DMS153 treated with DMSO at 0.1 percent for 48 hours (cell line): ENCODE results near the gene TAAR2.
A peak's percentile ranks its signal among the peaks of the same experiment; 100 is the strongest.
"Not testable (repeated sequence)": the region's sequence is repeated elsewhere in the genome, so short reads cannot be mapped to it uniquely, and the experiment has no call there.

ENCODE experiments used
- DNase-seq: peaks from one replicate; lab custom pipeline; 2025; ENCODE audit not compliant: unreplicated experiment; lab: John Stamatoyannopoulos, UW

TAAR2 gene

GRCh38 chr6:132624175-132624574, at the start of gene TAAR2:
TSS of gene TAAR2 (minus strand) at chr6:132624275. CDS start at chr6:132624275, 0 bp downstream.
- DNase-seq, result no peak

- DNase-seq, result peak; percentile 14
Observed at GRCh38 chr6:132673376-132674094, 49.5 kb upstream of the TAAR2 start.

- DNase-seq, result no peak
Observed at GRCh38 chr6:132671295-132671694, 47.2 kb upstream of the TAAR2 start.

GRCh38 chr6:132669690-132670291, 45.7 kb upstream of the TAAR2 start:
- DNase-seq, result peak; percentile 17

GRCh38 chr6:132666118-132666517, 42.0 kb upstream of the TAAR2 start:
- no peak for DNase-seq

GRCh38 chr6:132664309-132665034, 40.4 kb upstream of the TAAR2 start:
- no peak for DNase-seq

- DNase-seq, result no peak
Observed at GRCh38 chr6:132663661-132664060, 39.6 kb upstream of the TAAR2 start.

GRCh38 chr6:132661906-132662305, 37.8 kb upstream of the TAAR2 start:
- no peak for DNase-seq

- peak; percentile 48 for DNase-seq
Observed at GRCh38 chr6:132659082-132659481, 35.0 kb upstream of the TAAR2 start, which contains the start of gene TAAR1. TSS of gene TAAR1 (minus strand) at chr6:132659182. CDS start at chr6:132646003, 13,179 bp downstream.

- no peak for DNase-seq
Observed at GRCh38 chr6:132651062-132651461, 27.0 kb upstream of the TAAR2 start.

- DNase-seq, result no peak
Observed at GRCh38 chr6:132650429-132650828, 26.4 kb upstream of the TAAR2 start.

GRCh38 chr6:132648828-132649227, 24.8 kb upstream of the TAAR2 start:
- no peak for DNase-seq

- no peak for DNase-seq
Observed at GRCh38 chr6:132648356-132648755, 24.3 kb upstream of the TAAR2 start.

- DNase-seq, result no peak
Observed at GRCh38 chr6:132643547-132643946, 19.5 kb upstream of the TAAR2 start.

- DNase-seq, result not testable (repeated sequence)
Observed at GRCh38 chr6:132637135-132637534, 13.1 kb upstream of the TAAR2 start.

- DNase-seq, result not testable (repeated sequence)
Observed at GRCh38 chr6:132635906-132636305, 11.8 kb upstream of the TAAR2 start.

- DNase-seq, result not testable (repeated sequence)
Observed at GRCh38 chr6:132635288-132635687, 11.2 kb upstream of the TAAR2 start.

GRCh38 chr6:132634796-132635195, 10.7 kb upstream of the TAAR2 start:
- no peak for DNase-seq

- DNase-seq, result no peak
Observed at GRCh38 chr6:132633362-132633761, 9.3 kb upstream of the TAAR2 start.

GRCh38 chr6:132623106-132623845, 799 bp downstream of the TAAR2 start:
- no peak for DNase-seq

- no peak for DNase-seq
Observed at GRCh38 chr6:132616677-132617076, 7.4 kb downstream of the TAAR2 start.
